Endothelial cell of umbilical vein (primary cell): ENCODE data around the gene TOB1. TPM values are rescaled to one million over a fixed set of nuclear protein-coding genes. Genes with fewer than 3 reads are reported as not detected.

Experiments used
- BruUV-seq: library from RNA; stranded (reverse); fragments of 400-500 nt; replicated peaks from 2 replicates; lab custom pipeline; 2021; lab: Mats Ljungman, UMichigan
- CTCF ChIA-PET: fragments of 300-600, 350-600 bp; sonication (Branson Sonifier 250); formaldehyde crosslinking; loops from one replicate; lab custom pipeline; 2021; ENCODE audit warnings: antibody characterized with exemption, inconsistent platforms; lab: Charles Lee
- POLR2A ChIA-PET: fragments of 300-600, 350-600 bp; sonication (Branson Sonifier 250); formaldehyde crosslinking; loops from one replicate; lab custom pipeline; 2021; ENCODE audit warnings: antibody characterized with exemption, inconsistent platforms; lab: Charles Lee
- DNase-seq: peaks from one replicate; pipeline ENCODE4 v3.0.0-alpha.2; 2011; ENCODE audit warnings: low read depth, low spot score
- FAIRE-seq: peaks from 2 replicates; lab custom pipeline; 2011; peaks lifted over from hg19 to GRCh38; lab: Jason Lieb, UNC
- H2AFZ ChIP-seq: 2 replicates; pipeline ENCODE4 v1.6.0; 2012; ENCODE audit warnings: low read depth, low read length, control low read depth, inconsistent platforms
- H3K27ac ChIP-seq: 2 replicates; pipeline ENCODE4 v1.5.1; 2011; ENCODE audit warnings: low read depth, mild to moderate bottlenecking, control low read depth, low read length, moderate library complexity; ENCODE audit not compliant: insufficient read depth
- H3K27me3 ChIP-seq, 2 experiments: 2 replicates each; pipeline versions ENCODE4 v1.6.0 to v1.6.1; 2011; ENCODE audit warnings: low read length in 2 of 2, mixed read lengths in 1 of 2; ENCODE audit not compliant: control insufficient read depth in 2 of 2, insufficient read depth in 2 of 2
- H3K36me3 ChIP-seq, 2 experiments: 2 replicates in 1 of 2; 3 replicates in 1 of 2; pipeline ENCODE4 v1.5.1; 2011; ENCODE audit warnings: low read length in 2 of 2, mild to moderate bottlenecking in 1 of 2, moderate library complexity in 1 of 2; ENCODE audit not compliant: control insufficient read depth in 2 of 2, insufficient read depth in 2 of 2; ENCODE audit errors: extremely low read depth in 1 of 2
- H3K4me1 ChIP-seq: 3 replicates; pipeline ENCODE4 v1.5.1; 2011; ENCODE audit warnings: mild to moderate bottlenecking, low read length; ENCODE audit not compliant: control insufficient read depth, insufficient read depth; ENCODE audit errors: extremely low read depth
- H3K4me2 ChIP-seq: 2 replicates; pipeline ENCODE4 v1.6.1; 2011; ENCODE audit warnings: low read length, control low read depth, mixed read lengths; ENCODE audit not compliant: insufficient read depth
- H3K4me3 ChIP-seq, 3 experiments: fragments of 200-600 bp in 1 of 3; sonication (generic), shearing (Covaris generic) in 1 of 3; replicated peaks in 1 of 3; 2 replicates each; pipeline ENCODE4 v1.5.1; 2011 to 2016; ENCODE audit warnings: control low read depth in 3 of 3, low read length in 3 of 3, mild to moderate bottlenecking in 2 of 3, inconsistent platforms in 1 of 3, low read depth in 1 of 3, moderate library complexity in 1 of 3; ENCODE audit not compliant: insufficient read depth in 1 of 3
- H3K79me2 ChIP-seq: 2 replicates; pipeline ENCODE4 v1.6.0; 2012; ENCODE audit warnings: low read length, inconsistent platforms; ENCODE audit not compliant: control insufficient read depth, insufficient read depth
- H3K9ac ChIP-seq: replicated peaks from 2 replicates; pipeline ENCODE3; 2011; ENCODE audit warnings: low read length, control low read depth; ENCODE audit not compliant: insufficient read depth; ENCODE audit errors: extremely low read depth
- H3K9me1 ChIP-seq: replicated peaks from 3 replicates; pipeline ENCODE4 v1.6.0; 2011; ENCODE audit warnings: mild to moderate bottlenecking, low read length; ENCODE audit not compliant: control insufficient read depth, insufficient read depth; ENCODE audit errors: extremely low read depth
- H3K9me3 ChIP-seq: replicated peaks from 2 replicates; pipeline ENCODE4 v1.5.1; 2012; ENCODE audit warnings: low read length, inconsistent platforms; ENCODE audit not compliant: control insufficient read depth, insufficient read depth
- H4K20me1 ChIP-seq: replicated peaks from 2 replicates; pipeline ENCODE3; 2011; ENCODE audit warnings: mild to moderate bottlenecking, low read length; ENCODE audit not compliant: control insufficient read depth, insufficient read depth; ENCODE audit errors: extremely low read depth
- CTCF ChIP-seq, 2 donors: IDR thresholded peaks; 1 replicate in 1 of 2; 2 replicates in 1 of 2; pipeline ENCODE4 v1.5.1; 2011; ENCODE audit warnings: low read length in 2 of 2, mild to moderate bottlenecking in 2 of 2, moderate library complexity in 2 of 2, control low read depth in 1 of 2, inconsistent platforms in 1 of 2, low read depth in 1 of 2; ENCODE audit not compliant: insufficient read depth in 1 of 2; ENCODE audit errors: extremely low read depth in 1 of 2
- EZH2 ChIP-seq: IDR thresholded peaks from 2 replicates; pipeline ENCODE4 v1.6.1; 2012; ENCODE audit warnings: borderline replicate concordance, low read depth, mild to moderate bottlenecking, moderate library complexity, low read length, inconsistent platforms; ENCODE audit not compliant: severe bottlenecking
- FOS ChIP-seq: IDR thresholded peaks from 2 replicates; pipeline ENCODE4 v1.6.1; 2011; ENCODE audit warnings: mild to moderate bottlenecking, low read length, moderate library complexity, borderline replicate concordance; ENCODE audit not compliant: insufficient read depth
- GATA2 ChIP-seq: IDR thresholded peaks from 2 replicates; pipeline ENCODE4 v1.7.0; 2011; ENCODE audit warnings: low read depth, mild to moderate bottlenecking, moderate library complexity, mixed read lengths, low read length; ENCODE audit not compliant: insufficient read length, insufficient read depth
- JUN ChIP-seq: IDR thresholded peaks from 2 replicates; pipeline ENCODE4 v1.6.1; 2011; ENCODE audit warnings: borderline replicate concordance, low read depth; ENCODE audit not compliant: insufficient read length, insufficient read depth
- MAX ChIP-seq: IDR thresholded peaks from 2 replicates; pipeline ENCODE4 v1.6.1; 2011; ENCODE audit not compliant: insufficient read depth, insufficient read length
- MYC ChIP-seq: IDR thresholded peaks from one replicate; pipeline ENCODE4 v1.6.1; 2011; ENCODE audit warnings: mild to moderate bottlenecking, low read depth, low read length
- POLR2A ChIP-seq: IDR thresholded peaks from 2 replicates; pipeline ENCODE4 v1.6.1; 2012; ENCODE audit warnings: low read depth, mild to moderate bottlenecking, control low read depth, low read length
- POLR2AphosphoS5 ChIP-seq: IDR thresholded peaks from 2 replicates; pipeline ENCODE4 v1.6.1; 2012; ENCODE audit warnings: low read depth, mild to moderate bottlenecking, control low read depth, low read length, moderate library complexity; ENCODE audit not compliant: insufficient read depth
- dilution Hi-C: fragments of 300-500 bp; cut with MboI; formaldehyde crosslinking; loops from one replicate; pipeline ENCODE4 v1.15.0; 2019; ENCODE audit warnings: low sequenced_read_pairs; ENCODE audit not compliant: extremely low pct_ligation_motif_present
- intact Hi-C: fragments of 100-400 bp; cut with micrococcal nuclease; formaldehyde crosslinking; loops from one replicate; pipeline ENCODE4 v1.10.0; 2022
- polyA plus RNA-seq, 4 experiments: library from polyadenylated mRNA; depleted of rRNA in 3 of 4; stranded (reverse) in 3 of 4; unstranded in 1 of 4; fragments of >200 nt; gene quantifications; 2 replicates each; pipeline versions ENCODE4 v1.2.1 to v1.2.3, GENCODE V29; 2011 to 2012; ENCODE audit warnings: missing spikeins in 1 of 4
- total RNA-seq: library from RNA; stranded (reverse); gene quantifications from 2 replicates; pipeline ENCODE4 v1.2.3, GENCODE V29; 2021

TOB1 gene
- total and polyA plus RNA-seq, 2 donors (not counting 3 experiments of a cell fraction or from before 2014, with no cell fraction given) = 3.3 to 12.9 TPM

- no peak overlapping the region for H3K9ac ChIP-seq
- DNase-seq = no peak
- H3K36me3 ChIP-seq = no peaks in the 10 kb centered on the region
- no peak overlapping the region for H2AFZ ChIP-seq
- no TSS peak for BruUV-seq
- no peaks in the 10 kb centered on the region for H3K4me1 ChIP-seq
- H3K79me2 ChIP-seq = no peaks in the 10 kb centered on the region
- H3K27me3 ChIP-seq = peaks cover 5 to 6% of the 10 kb centered on the region in 2 experiments
- H3K9me1 ChIP-seq = no peaks in the 10 kb centered on the region
- no peak overlapping the region for H3K4me2 ChIP-seq
- H3K4me3 ChIP-seq = no peak overlapping the region
- H3K9me3 ChIP-seq = no peaks in the 10 kb centered on the region
- H3K27ac ChIP-seq = no peak overlapping the region
- TF ChIP-seq FOS (no peak), GATA2 (no peak), EZH2 (no peak), MAX (no peak), CTCF (IDR thresholded peaks at IDR 0.05; ENCODE audit: extremely low read depth in 1 of 2, insufficient read depth in 1 of 2, low read depth in 1 of 2, low read length in 2 of 2) (no peak), POLR2AphosphoS5 (no peak), MYC (no peak), POLR2A (no peak), JUN (no peak)
- FAIRE-seq = no peak
- POLR2A ChIA-PET = no interaction called here
- CTCF ChIA-PET = interaction anchor here (0.8 to 2.3 kb wide), 2 partner anchors 9 to 41 kb away, joined by 3 to 12 read pairs; no protein-coding TSS in a partner anchor
- H4K20me1 ChIP-seq = no peaks in the 10 kb centered on the region
- dilution Hi-C loops (no loop called here), intact Hi-C loops (no loop called here)
Observed at GRCh38 chr17:50824429-50824828, 41.7 kb downstream of the TOB1 start.
